RCC 7860 (cell line): Measurements from ENCODE around the gene ABCB11.

Source experiments
- DNase-seq: peaks from one replicate; pipeline ENCODE4 v3.0.0-alpha.2; 2015; ENCODE audit warnings: low spot score
- FAIRE-seq: peaks from 2 replicates; lab custom pipeline; 2012; peaks lifted over from hg19 to GRCh38; lab: Jason Lieb, UNC

ABCB11 gene

DNA sequence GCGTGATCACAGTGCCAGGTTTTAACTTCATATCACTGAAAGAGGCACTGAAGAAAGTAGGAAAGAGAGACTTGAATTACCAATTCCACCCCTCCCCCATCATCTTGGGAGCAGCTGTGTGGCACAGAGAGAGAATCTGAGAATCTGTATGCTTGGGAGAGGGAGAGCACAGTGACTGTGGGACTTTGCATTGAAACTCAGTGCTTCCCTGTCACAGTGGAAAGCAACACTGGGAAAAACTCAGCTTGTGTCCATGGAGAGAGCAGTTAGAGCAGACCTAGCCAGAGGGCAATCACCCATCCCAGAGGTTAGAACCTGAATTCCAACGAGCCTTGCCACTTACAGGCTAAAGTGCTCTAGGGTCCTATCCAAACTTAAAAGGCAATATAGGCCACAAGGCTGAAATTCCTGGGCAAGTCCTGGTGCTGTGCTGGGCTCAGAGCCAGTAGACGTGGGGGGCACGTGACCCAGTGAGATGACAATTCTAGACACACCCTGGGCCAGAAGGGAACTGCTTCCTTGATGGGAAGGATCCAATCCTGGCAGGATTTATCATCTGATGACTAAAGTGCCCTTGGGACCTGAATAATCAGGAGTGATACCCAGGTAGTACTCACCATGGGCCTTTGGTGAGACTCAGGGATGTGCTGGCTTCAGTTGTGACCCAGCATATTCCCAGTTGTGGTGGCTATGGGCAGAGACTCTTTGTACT lies 15.5 kb upstream of the ABCB11 start:
- no peak for DNase-seq
- no peak for FAIRE-seq

DNA sequence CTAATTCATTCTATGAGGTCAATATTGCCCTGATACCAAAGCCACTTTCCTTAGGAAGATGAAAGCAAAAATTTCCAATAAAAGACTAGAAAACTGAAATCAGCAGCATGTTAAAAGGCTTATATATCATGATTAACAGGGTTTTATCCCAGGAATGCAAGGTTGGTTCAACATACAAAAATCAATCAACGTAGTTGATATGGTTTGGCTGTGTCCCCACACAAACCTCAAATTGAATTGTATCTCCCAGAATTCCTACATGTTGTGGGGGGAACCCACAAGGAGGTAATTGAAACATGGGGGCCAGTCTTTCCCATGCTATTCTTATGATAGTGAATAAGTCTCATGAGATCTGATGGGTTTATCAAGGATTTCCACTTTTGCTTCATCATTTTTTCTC lies 11.7 kb upstream of the ABCB11 start:
- FAIRE-seq = no peak
- no peak for DNase-seq

DNA sequence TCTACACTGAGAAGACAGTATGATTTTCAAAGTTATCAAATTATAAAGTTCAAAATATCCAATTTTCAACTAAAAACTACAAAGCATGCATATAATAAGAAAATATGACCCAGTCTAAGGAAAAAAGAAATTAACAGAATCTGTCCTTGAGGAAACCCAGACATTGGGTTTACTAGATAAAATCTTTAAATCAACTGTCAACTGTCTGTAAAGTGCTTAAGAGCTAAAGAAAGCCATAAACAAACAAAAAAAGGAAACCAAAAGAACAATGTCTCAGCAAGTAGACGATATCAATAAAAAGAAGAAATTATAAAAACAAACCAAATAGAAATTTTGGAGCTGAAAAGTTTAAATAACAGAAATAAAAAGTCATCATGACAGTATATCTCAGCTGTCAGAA lies 10.5 kb upstream of the ABCB11 start:
- DNase-seq (no peak), FAIRE-seq (no peak)

- DNase-seq (no peak), FAIRE-seq (no peak)
These were observed 8.6 kb upstream of the ABCB11 start for GRCh38 chr2:169039702-169040101.

DNA sequence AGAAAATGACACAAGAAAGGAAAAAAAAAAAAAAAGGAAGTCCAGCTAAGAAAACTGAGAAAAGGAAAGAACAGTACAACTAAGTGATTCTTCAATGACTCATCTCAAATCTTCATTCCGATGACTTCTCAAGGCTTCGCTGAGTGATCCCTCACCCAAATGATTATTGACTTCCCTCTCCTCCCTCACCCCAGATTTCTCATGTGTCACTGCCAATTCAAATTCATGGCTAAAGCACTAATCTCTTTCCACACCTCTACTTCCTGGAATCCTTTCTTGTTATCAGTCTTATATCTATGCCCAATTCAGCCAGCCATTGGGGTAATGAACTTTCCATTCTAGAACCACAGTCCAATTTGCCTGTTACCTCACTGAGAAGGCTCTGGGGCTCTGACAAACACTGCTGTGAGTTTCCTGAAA lies 7.2 kb upstream of the ABCB11 start:
- FAIRE-seq = peak; percentile 91

GRCh38 chr2:169036736-169037440 lies 5.8 kb upstream of the ABCB11 start:
- FAIRE-seq = peak; percentile 61

More for the DNA sequence above, 7.2 kb upstream of the ABCB11 start:
- DNase-seq = peak; percentile 67

GRCh38 chr2:169035887-169036286 lies 4.8 kb upstream of the ABCB11 start:
- FAIRE-seq (no peak), DNase-seq (no peak)

More at GRCh38 chr2:169036736-169037440, 5.8 kb upstream of the ABCB11 start:
- DNase-seq = no peak

DNA sequence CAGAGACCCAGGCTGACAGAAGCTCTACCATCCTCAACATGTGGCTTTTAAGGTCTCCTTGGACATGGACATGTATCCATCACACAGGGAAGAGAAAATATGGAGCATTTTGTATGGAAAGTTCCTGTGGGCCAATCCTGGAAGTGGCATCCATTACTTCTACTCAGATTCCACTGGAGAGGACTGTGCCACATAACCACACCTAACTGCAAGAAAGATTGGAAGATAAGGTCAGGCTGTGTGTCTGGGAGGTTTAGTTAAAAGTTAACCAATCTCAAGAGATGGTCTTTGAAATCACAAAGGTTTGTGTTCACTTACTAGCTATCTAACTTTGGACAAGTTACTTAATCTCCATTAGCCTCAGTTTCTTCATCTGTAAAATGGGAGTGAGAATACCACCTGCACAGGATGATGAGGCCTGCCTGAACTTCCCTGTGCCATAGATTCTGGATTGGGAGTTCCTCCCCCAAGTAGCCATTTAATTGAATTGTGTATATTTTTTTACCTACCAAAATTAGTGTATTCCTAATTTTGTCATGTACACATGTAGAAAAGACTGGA lies 3.9 kb upstream of the ABCB11 start:
- FAIRE-seq (peak; percentile 49), DNase-seq (peak; percentile 19)

- FAIRE-seq = no peak
These were observed 3.1 kb upstream of the ABCB11 start for GRCh38 chr2:169034256-169034655.

DNA sequence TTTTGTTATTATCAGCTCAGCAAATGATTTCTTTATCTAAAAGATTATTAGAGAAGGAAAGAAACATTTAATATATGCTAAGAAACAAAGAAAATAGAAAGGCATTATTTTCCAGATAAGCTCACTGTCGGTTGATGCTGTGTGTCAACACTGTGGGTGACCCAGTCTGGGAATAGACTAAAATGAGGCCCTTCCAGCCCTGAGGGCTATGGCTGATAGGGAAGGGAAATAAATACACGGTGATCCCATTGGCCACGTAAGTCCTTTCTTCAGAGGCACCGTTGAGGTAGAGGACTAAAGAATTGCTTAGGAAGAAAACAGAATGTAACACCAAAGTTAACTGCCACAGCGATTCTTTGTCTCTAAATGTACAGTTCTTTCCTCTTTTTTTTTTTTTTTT lies 1.8 kb downstream of the ABCB11 start:
- DNase-seq (no peak), FAIRE-seq (no peak)

More at GRCh38 chr2:169034256-169034655, 3.1 kb upstream of the ABCB11 start:
- no peak for DNase-seq

DNA sequence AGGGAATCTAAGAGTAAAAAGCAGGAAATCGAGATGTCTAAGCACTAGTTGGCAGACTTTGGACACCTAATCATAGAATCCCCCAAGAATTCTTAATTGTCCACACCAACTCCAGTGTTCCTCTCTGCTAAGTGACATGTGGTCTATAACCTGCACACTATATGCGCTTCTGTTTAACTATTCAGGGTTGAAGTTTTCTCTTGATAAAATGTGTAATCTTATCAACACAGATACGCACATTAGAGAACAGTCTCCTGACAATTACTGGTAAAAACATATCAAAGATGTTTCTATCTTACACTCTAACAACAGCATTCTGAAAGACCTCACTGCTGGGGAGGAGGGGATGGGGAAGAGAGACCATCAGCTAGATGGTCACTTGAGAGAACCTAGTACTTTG lies 3.9 kb downstream of the ABCB11 start:
- FAIRE-seq = no peak
- DNase-seq = no peak

DNA sequence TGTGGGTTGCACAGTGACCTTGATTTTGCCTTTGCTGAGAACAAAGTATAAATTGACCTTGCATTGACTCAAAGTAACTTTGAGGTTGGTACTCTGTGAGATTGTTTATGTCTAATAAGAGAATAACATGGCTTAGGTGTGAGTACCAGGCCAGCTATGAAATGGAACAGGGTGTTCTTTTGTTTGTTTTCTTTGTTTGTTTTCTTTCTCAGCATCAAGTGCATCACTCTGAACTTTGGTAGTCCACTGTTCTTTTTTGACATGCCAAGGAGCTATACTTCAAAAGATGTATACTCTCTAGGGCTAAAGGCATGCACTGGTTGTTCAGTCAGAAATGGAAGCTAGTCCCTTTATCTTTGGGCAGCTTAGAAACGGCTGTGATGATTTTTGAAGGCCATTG lies 5.1 kb downstream of the ABCB11 start:
- no peak for DNase-seq
- no peak for FAIRE-seq

GRCh38 chr2:169023161-169023560 lies 8.0 kb downstream of the ABCB11 start:
- no peak for FAIRE-seq

DNA sequence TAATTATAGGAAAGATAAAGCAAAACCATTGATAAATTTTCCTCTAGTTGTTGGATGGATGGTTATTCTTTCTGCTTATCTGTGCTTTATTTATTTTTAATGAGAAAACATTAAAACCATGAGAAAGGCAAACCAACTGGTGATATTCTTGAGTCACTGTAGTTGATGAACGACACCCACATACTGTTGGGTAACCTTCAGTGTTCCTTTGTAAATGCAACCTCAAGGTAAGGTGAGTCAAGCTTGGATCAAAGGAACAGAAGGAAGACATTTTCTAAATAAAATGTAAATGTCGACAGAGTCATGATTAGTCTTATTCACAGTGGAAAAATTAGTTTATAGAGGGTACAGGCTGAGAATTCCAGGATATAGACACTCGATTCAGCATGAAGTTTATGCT lies 12.7 kb downstream of the ABCB11 start:
- DNase-seq (no peak), FAIRE-seq (no peak)

More at GRCh38 chr2:169023161-169023560, 8.0 kb downstream of the ABCB11 start:
- DNase-seq = no peak

GRCh38 chr2:169015943-169016342 lies 15.2 kb downstream of the ABCB11 start:
- FAIRE-seq (no peak), DNase-seq (no peak)

DNA sequence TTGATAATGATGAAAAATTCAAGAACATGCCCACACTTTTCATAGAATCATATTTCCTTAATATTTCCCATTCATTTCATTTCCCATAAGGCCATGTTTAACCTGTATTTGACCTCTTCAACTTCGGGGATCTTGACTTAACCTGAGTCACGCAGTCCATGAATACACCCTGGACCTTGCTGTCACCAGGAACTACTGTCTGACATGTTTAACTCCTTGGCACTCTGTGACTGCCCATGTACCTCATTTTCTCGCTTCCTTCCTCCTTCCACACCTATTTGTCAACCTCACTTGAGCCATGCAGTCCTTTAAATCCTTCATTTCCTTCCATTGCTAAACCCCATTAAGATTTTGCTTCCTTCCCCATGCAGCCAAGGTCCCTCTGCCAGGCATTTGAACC lies 16.3 kb downstream of the ABCB11 start:
- FAIRE-seq (no peak), DNase-seq (no peak)

DNA sequence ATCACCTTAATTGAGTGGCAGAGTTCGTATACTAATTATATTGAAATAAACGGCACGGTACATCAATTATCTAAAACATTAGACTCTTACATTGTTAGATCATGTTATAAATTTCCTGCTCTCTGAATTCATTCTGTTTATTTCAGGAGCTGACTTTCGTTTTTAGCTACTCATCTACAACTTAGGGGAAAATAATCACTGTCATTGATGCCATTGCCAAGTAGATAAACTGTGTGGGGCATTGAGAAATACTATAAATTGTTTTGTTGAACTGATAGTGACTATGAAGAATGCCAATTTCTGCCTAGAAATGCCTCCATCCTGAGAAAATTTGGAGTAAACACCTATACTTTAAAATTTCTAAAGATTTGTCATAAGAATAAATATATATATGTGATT lies 17.5 kb downstream of the ABCB11 start:
- FAIRE-seq = no peak
- no peak for DNase-seq

DNA sequence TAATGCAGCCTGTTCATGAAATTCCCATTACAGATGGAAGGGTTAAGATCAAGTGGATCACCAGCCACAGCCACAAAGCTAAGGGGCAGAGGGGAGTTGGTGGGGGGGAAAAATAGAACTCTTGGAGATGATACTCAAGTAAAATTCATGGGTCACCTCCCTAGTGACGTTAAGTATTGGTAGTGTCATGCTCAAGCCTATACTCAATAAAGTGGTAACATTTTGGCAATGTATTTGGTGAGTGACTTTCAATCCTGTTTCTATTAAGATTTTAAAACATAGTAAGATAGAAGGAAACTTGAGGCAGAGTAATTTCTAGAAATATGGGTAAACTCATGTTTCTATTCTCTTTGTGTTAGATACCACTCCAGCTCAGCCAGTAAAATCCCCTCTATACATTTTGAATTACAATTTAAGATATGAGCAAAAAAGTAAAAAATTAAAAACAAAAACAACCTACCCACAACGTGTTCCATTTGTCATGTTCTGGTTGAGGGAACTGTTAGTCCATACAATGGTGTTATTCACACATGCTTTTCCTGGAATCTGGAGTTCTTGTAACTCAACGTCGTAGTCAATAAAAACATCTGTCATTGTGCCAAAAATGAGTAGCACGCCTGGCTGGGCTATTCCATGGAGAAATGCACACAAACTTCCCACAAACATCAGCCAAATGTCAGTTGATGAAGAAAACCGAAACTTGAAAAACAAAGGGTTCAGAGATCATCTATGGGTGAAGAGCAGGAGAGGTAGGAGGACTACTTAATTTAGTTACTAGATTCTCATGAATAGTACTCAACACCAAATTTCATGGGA lies 18.1 kb downstream of the ABCB11 start:
- no peak for DNase-seq
- FAIRE-seq = no peak

GRCh38 chr2:169012191-169012792 lies 18.8 kb downstream of the ABCB11 start:
- FAIRE-seq (peak; percentile 90), DNase-seq (peak; percentile 94)

DNA sequence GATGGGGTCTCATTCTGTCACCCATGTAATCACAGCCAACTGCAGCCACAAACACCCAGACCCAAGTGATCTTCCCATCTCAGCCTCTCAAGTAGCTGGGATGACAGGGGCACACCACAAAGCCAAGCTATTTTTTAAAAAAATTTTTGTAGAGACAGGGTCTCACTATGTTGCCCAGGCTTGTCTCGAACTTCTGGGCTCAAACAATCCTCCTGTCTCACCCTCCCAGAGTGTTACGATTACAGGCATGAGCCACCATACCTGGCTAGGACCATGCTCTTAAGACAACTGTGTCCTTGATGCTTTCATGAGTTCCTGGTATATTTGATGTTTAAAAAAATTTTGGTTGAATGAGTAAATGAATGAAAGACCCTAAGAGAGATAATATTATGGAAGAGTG lies 19.4 kb downstream of the ABCB11 start:
- FAIRE-seq = no peak

More for the DNA sequence above, 19.4 kb downstream of the ABCB11 start:
- DNase-seq = no peak
